ENCODE results near the gene PPIL1. TPM values are rescaled to one million over a fixed set of nuclear protein-coding genes. Genes with fewer than 3 reads are reported as not detected.
"Not testable (repeated sequence)": the region's sequence is repeated elsewhere in the genome, so short reads cannot be mapped to it uniquely, and the experiment has no call there.

PPIL1 gene
- total RNA-seq, 3 donors from 2014 or later = 79.9 to 82.7 (median 81.5) TPM

DNA sequence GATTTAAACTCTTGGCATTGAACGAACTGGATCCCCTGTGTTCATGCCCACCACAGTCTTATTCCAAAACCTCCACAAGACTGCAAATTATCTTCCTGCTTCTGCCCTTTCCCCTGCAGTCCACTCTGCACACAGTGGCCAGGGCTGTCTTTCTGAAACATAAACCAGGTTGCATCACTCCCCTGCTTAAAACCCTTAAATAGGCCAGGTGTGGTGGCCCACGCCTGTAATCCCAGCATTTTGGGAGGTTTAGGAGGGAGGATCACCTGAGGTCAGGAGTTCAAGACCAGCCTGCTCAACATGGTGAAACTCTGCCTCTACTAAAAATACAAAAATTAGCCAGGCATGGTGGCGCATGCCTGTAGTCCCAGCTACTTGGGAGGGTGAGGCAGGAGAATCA, 61.6 kb downstream of the PPIL1 start:
- not testable (repeated sequence) for H3K9me3 Mint-ChIP-seq; H3K36me3 Mint-ChIP-seq (ENCODE audit: insufficient read depth); H3K27me3 Mint-ChIP-seq (ENCODE audit: low read depth); DNase-seq; ATAC-seq; H3K4me1 Mint-ChIP-seq (ENCODE audit: low read depth); H3K4me3 Mint-ChIP-seq

DNA sequence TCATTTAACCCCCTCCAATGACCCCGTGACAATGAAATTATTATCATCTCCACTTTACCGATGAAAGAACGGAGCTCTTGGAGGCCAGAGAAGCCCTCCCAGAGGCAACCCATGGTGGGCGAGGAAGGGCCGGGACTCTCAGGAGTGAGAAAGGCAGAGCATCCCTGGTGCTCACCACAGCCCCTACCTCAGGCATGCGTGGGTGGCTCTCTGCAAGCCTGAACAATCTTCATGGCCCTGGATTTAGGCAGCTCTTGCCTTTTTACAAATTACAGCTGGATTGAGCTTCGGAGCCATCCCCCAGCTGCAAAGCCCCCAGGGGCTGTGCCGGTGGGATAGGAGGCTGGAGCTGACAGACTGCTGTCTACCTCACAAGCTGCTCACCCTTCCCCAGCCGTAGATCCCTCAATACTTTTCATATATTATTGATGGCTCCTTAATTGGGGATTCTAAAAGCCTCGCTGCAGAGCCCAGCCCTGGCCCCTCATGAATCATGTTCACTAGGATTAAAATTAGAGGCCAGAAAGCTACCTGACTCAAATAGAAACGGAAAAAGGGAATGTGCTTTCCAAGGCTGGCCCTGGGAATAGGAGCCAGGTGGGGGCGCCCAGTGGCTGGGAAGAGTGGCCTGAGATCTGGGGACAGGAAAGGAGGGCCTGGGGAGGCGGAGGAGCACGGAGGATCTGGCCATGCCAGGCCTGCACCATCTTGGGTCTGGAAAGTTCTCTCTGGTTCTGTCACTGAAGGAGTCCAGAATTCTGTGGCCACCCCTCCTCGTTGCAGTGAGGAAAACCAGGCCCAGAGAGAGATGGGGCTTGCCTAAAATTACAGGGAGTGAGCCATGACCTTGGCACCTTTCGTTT, 64.4 kb downstream of the PPIL1 start:
- no peak overlapping the region for H3K4me3 Mint-ChIP-seq
- DNase-seq (no peak), ATAC-seq (no peak)
- H3K36me3 Mint-ChIP-seq (ENCODE audit: insufficient read depth) = no peaks in the 10 kb centered on the region
- H3K27me3 Mint-ChIP-seq (ENCODE audit: low read depth) = peaks cover 2% of the 10 kb centered on the region
- no peaks in the 10 kb centered on the region for H3K9me3 Mint-ChIP-seq
- H3K4me1 Mint-ChIP-seq (ENCODE audit: low read depth) = no peaks in the 10 kb centered on the region

DNA sequence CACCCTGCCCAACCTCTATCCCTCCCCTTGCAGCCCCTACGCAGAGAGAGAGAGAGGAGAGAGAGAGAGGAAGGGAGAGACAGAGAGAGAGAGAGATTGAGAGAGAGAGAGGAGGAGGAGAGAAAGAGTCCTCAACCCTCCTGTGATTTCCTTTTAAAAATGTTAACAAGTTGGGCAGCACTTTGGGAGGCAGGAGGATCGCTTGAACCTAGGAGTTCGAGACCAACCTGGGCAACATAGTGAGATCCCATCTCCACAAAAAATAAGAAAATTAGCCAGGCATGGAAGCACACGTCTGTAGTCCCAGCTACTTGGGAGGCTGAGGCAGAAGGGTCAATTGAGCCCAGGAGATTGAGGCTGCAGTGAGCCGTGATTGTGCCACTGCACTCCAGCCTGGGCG, 65.4 kb downstream of the PPIL1 start:
- no peak for ATAC-seq
- no peaks in the 10 kb centered on the region for H3K9me3 Mint-ChIP-seq
- peaks cover 2% of the 10 kb centered on the region for H3K27me3 Mint-ChIP-seq (ENCODE audit: low read depth)
- H3K36me3 Mint-ChIP-seq (ENCODE audit: insufficient read depth) = no peaks in the 10 kb centered on the region
- DNase-seq = no peak
- no peaks in the 10 kb centered on the region for H3K4me1 Mint-ChIP-seq (ENCODE audit: low read depth)
- H3K4me3 Mint-ChIP-seq = no peak overlapping the region

DNA sequence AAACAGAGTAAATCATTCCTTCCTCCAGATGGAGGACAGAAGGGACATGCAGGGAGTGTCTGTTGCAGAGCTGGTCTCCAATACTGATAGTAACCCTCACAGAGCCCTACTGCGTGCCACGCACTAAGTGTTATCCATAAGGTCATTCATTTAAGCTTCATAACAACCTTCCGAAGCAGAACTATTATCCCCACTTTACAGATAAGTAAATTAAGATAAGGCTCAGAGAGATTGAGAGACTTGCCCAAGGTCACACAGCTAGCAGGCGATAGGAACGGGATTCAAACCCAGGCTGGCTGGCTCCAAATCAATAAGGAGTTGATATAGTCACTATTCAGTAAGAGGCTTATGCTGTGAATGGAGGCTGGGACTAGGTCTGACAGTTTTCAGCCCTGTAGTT, 66.0 kb downstream of the PPIL1 start:
- Mint-ChIP-seq H3K4me1 (ENCODE audit: low read depth) (no peaks in the 10 kb centered on the region), H3K27me3 (ENCODE audit: low read depth) (peaks cover 2% of the 10 kb centered on the region), H3K36me3 (ENCODE audit: insufficient read depth) (no peaks in the 10 kb centered on the region), H3K4me3 (no peak overlapping the region), H3K9me3 (no peaks in the 10 kb centered on the region)
- DNase-seq = no peak
- ATAC-seq = no peak

DNA sequence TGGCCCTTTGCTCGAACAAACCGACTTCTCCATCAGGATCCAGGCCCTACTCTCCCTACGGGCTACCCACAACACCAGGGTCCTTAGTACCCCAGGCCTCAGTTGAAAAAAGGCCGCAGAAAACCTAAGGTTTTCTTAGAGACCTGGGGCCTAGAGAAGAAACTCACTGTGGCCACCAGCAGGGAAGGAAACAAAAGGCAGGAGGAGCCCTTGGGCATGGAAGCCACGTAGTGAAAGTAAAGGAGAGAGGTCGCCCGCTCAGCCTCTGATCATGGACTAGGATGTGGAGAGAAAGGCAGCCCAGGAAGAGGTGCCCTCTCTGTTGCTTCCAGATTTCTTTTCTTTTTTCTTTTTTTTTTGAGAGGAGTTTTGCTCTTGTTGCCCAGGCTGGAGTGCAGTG, 66.9 kb downstream of the PPIL1 start:
- ATAC-seq = no peak
- Mint-ChIP-seq H3K9me3 (no peaks in the 10 kb centered on the region), H3K27me3 (ENCODE audit: low read depth) (peaks cover 4% of the 10 kb centered on the region), H3K4me3 (no peak overlapping the region), H3K36me3 (ENCODE audit: insufficient read depth) (no peaks in the 10 kb centered on the region), H3K4me1 (ENCODE audit: low read depth) (no peaks in the 10 kb centered on the region)
- DNase-seq = no peak

DNA sequence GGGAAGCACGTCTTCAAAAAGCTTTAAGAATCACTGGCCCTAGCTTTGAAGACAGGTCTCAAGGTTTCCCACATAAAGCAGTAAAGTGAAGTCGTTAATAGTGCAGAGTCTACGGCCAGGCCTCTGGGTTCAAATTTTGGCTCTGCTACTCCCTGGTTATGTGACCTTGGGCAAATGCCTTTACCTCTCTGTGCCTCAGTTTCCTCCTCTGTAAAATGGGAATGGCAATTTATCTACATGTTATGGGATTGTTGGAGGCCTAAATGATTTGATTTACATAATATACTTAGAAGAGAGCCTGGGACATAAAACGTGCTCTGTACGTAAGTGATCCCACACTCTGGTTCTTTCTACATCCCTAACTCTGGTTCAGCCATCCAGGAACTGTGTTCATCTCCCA, 67.5 kb downstream of the PPIL1 start:
- Mint-ChIP-seq H3K36me3 (ENCODE audit: insufficient read depth) (no peaks in the 10 kb centered on the region), H3K27me3 (ENCODE audit: low read depth) (peaks cover 4% of the 10 kb centered on the region), H3K4me1 (ENCODE audit: low read depth) (no peaks in the 10 kb centered on the region), H3K9me3 (no peaks in the 10 kb centered on the region), H3K4me3 (no peak overlapping the region)
- ATAC-seq (no peak), DNase-seq (no peak)

DNA sequence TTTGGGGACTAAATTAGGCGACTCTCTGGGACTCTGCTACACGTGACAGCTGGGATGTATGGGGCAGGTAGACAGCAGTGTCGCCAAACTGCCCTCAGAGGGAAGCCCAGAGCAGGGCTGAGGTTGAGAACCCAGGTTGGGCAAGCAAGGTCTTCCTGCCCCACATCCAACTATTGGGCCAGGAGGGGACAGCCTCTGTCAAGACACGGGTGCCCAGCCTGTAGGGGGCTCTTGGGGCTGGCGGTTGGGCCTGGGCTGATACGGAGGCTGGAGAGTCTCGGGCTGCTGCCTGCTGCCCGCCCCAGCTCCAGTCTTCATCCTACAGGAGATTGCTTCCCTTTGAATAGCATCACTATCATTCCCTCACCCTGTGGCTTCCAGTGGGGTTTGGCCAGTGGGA, 68.7 kb downstream of the PPIL1 start:
- H3K27me3 Mint-ChIP-seq (ENCODE audit: low read depth) = peaks cover 4% of the 10 kb centered on the region
- ATAC-seq = no peak
- no peaks in the 10 kb centered on the region for H3K4me1 Mint-ChIP-seq (ENCODE audit: low read depth)
- no peaks in the 10 kb centered on the region for H3K36me3 Mint-ChIP-seq (ENCODE audit: insufficient read depth)
- H3K4me3 Mint-ChIP-seq = no peak overlapping the region
- H3K9me3 Mint-ChIP-seq = no peaks in the 10 kb centered on the region
- no peak for DNase-seq

DNA sequence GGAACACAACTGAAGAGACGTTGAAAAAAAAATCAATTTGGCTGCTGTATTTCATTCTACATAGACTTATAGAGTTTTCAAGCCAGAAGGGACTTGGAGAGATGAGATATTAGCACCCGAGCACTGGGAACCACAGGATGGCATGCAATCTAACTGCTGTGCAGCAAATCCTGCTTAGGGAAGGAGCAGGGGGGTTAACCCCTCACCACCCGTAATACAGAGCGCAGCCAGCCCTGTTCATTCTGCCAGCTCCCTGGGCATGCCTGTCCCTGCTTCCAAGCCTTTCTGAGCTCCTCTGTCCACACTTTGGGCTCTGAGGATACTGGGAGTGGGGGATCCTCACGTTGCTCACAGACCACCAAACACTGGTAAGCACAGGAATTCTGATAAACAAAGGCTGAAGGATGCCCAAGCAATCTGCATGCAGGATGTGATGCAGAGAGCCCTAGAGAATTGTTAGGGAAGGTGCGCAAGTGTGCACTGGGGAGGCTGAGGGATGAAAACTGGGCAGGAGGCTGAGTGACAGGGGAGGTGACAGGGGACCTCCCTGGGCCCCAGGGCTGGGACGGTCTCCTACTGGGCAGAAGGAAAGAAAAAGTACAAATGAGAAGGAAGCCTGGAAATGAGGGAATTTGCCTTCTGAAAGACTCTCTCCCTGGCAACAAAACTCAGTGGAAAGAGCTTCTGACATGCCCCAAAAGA, 69.4 kb downstream of the PPIL1 start:
- Mint-ChIP-seq H3K27me3 (ENCODE audit: low read depth) (peaks cover 4% of the 10 kb centered on the region), H3K36me3 (ENCODE audit: insufficient read depth) (no peaks in the 10 kb centered on the region), H3K4me3 (no peak overlapping the region), H3K9me3 (no peaks in the 10 kb centered on the region), H3K4me1 (ENCODE audit: low read depth) (no peaks in the 10 kb centered on the region)
- DNase-seq (no peak), ATAC-seq (no peak)

Other genes starting within 250 kb of the PPIL1 start
- 10 to 100 TPM; 23.2 to 42.0 (median 28.3) TPM for gene CDKN1A, start 196.1 kb downstream of the PPIL1 start, total RNA-seq
- gene RAB44, start 177.0 kb downstream of the PPIL1 start, total RNA-seq = under 1 TPM in 2 of 3 donors, not detected in 1; 0.05 TPM
- gene CPNE5, start 35.4 kb downstream of the PPIL1 start, total RNA-seq = under 1 TPM; 0.26 to 0.52 (median 0.28) TPM
- 10 to 100 TPM; 27.2 to 27.7 (median 27.4) TPM for gene C6orf89, start 11.1 kb upstream of the PPIL1 start, total RNA-seq
- gene PI16, start 79.9 kb upstream of the PPIL1 start, total RNA-seq = not detected
- gene MTCH1, start 111.4 kb upstream of the PPIL1 start, total RNA-seq = 100 to 1,000 TPM; 100 to 104 (median 104) TPM
- 1 to 10 TPM in 2 of 3 donors, under 1 TPM in 1; 0.87 to 1.5 (median 1.1) TPM for gene FGD2, start 130.9 kb upstream of the PPIL1 start, total RNA-seq

All from activated T-cell treated with anti-CD3 and anti-CD28 coated beads, Interleukin-2, amount 50 U/mL, for 4 hours (primary cell).